GM04503 (cell line): ENCODE measurements around the gene COPG2.
"Not testable (repeated sequence)": the region's sequence is repeated elsewhere in the genome, so short reads cannot be mapped to it uniquely, and the experiment has no call there.

Experiments
- DNase-seq: peaks from one replicate; pipeline ENCODE4 v3.0.0-alpha.2; 2012; ENCODE audit warnings: low read depth

Gene COPG2, protein sequence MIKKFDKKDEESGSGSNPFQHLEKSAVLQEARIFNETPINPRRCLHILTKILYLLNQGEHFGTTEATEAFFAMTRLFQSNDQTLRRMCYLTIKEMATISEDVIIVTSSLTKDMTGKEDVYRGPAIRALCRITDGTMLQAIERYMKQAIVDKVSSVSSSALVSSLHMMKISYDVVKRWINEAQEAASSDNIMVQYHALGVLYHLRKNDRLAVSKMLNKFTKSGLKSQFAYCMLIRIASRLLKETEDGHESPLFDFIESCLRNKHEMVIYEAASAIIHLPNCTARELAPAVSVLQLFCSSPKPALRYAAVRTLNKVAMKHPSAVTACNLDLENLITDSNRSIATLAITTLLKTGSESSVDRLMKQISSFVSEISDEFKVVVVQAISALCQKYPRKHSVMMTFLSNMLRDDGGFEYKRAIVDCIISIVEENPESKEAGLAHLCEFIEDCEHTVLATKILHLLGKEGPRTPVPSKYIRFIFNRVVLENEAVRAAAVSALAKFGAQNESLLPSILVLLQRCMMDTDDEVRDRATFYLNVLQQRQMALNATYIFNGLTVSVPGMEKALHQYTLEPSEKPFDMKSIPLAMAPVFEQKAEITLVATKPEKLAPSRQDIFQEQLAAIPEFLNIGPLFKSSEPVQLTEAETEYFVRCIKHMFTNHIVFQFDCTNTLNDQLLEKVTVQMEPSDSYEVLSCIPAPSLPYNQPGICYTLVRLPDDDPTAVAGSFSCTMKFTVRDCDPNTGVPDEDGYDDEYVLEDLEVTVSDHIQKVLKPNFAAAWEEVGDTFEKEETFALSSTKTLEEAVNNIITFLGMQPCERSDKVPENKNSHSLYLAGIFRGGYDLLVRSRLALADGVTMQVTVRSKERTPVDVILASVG

GRCh38 chr7:130668258-130669084 lies at the start of gene COPG2:
TSS of gene COPG2 (minus strand) at chr7:130668748. CDS start at chr7:130668668, 80 bp downstream.
- DNase-seq: no peak

DNA sequence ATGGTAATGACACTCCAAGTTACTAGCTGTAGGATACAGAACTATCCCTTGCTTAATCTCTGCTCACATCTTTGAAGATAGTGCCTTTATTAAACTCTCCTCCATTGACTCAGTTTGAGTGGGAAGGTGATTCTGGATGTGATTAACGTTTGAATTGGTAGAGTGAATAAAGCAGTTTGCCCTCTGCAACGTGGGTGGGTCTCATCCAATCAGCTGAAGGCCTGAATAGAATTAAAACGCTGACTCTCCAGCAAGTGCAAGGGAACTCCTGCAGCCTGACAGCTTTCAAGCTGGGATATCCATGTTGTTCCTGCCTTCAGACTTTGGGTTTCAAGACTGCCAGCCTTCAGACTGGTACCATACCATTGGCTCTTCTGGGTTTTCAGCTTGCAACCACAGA lies 43.9 kb upstream of the COPG2 start:
- DNase-seq: no peak

- no peak for DNase-seq
Observed at GRCh38 chr7:130708766-130709165, 40.2 kb upstream of the COPG2 start.

GRCh38 chr7:130708001-130708400 lies 39.5 kb upstream of the COPG2 start:
- DNase-seq: no peak

DNA sequence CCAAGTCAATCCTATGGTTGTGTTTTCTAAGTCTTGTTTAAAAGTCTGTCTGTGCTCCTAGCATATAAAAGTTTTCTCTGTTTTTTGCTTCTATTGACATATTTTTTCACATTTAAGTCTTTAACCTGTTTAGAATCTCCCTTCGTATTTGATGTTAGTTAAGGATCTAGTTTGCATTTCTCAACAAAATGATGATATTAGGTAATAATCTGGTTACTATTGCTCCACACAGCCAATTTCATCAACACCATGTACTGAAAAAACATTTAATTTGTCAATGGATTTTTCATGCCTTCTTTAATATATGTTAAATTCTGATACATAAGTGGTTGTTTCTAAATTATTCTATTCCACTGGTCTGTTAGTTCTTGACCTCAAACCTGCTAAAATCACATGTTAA lies 35.3 kb upstream of the COPG2 start:
- DNase-seq: no peak

GRCh38 chr7:130701650-130702049 lies 33.1 kb upstream of the COPG2 start:
- no peak for DNase-seq

- no peak for DNase-seq
Observed at GRCh38 chr7:130700760-130701159, 32.2 kb upstream of the COPG2 start.

DNA sequence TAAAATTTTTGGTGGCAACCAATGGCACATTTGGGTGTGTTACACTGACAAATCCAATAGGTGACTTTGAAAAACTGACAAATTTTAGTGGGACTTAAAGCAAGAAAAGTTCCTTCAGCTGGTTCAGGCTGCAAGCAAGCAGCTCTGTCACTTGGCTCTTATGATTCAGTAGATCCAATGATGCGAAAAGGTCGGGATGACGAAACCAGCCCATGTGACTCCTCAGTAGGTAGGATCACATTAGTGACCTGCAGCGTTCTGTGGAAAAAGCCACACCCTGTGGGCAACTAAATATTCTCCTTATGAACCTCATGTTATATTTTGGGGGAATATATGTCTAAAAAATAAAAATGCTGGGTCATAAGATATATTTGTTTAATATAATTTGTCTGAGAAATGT lies 31.1 kb upstream of the COPG2 start:
- DNase-seq: no peak

DNA sequence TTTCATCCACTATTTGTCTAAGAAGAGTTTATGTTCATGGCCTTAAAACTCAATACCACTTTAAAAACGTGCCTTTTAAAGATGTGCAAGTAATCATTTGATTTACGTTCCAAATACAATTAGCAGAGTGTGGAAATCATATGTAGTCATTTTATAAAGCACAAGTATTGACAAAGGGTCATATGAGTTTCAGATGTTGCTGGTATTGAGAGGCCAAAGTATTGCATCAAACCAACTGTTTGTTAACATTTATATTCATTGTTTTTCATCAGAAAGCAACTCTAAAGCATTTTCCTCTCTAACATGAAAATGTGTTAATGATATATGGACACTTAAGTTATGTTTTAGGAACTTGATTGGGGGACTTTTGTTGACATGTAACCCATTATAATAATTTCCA lies 29.3 kb upstream of the COPG2 start:
- no peak for DNase-seq

GRCh38 chr7:130695840-130696239 lies 27.3 kb upstream of the COPG2 start:
- no peak for DNase-seq

- not testable (repeated sequence) for DNase-seq
Observed at GRCh38 chr7:130692396-130692795, 23.8 kb upstream of the COPG2 start.

- DNase-seq: no peak
Observed at GRCh38 chr7:130689683-130690082, 21.1 kb upstream of the COPG2 start.

DNA sequence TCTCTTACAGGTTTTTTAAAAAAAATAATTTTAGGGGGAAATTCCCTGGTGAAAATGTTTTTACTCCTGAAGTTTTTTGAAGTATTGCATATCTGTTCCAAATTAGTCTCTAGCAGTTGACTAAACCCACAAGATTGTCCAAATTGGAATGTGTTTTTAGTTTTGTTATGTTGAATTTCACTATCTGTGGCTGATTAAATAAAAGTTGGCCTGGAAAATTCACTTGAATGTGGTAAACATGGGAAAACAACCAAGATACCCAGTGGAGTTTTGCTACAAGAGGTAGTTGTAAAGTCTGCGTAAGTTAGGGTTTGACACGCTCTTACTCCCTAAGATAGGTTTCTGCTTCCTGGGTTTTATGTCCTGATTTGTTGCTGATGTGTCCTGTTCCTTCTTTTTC lies 14.5 kb upstream of the COPG2 start:
- peak; percentile 50 for DNase-seq

DNA sequence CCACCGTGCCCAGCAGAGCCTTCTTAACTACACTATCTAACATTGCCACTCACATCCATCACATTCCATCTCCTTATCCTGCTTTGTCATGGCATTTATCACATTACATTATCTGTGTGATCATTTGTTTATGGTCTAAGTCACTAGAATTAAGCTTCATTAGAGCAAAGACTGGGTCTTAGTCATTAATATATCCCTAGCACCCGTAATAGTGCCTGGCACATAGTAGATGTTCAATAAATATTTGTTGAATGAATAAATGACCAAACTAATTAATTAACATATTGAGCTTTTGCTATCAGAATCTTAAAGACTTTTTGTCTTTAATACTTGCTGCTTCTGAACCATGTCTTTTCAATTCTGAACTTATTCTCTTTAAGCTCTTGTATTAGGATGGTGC lies 5.9 kb upstream of the COPG2 start:
- DNase-seq: no peak

DNA sequence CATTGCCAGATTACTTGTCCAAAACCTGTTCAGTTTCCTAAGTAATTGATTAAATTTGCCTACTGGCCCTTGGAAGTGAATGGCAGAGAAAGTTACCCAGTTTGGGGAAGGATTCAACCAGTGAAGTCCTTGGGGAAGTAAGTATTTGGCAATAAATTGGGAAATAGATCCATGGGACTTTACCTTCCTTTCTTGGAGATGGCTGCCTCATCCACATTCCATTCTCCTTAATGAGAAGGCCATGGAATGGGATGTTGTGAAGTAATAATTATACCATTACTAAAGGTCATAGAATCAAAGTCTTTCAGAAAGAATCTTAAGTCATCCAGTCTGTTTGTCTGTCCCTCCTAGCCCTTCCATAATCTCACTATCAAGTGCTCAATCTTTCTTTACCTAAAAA lies 4.5 kb upstream of the COPG2 start:
- DNase-seq: no peak

- DNase-seq: no peak
Observed at GRCh38 chr7:130672146-130672545, 3.6 kb upstream of the COPG2 start.

DNA sequence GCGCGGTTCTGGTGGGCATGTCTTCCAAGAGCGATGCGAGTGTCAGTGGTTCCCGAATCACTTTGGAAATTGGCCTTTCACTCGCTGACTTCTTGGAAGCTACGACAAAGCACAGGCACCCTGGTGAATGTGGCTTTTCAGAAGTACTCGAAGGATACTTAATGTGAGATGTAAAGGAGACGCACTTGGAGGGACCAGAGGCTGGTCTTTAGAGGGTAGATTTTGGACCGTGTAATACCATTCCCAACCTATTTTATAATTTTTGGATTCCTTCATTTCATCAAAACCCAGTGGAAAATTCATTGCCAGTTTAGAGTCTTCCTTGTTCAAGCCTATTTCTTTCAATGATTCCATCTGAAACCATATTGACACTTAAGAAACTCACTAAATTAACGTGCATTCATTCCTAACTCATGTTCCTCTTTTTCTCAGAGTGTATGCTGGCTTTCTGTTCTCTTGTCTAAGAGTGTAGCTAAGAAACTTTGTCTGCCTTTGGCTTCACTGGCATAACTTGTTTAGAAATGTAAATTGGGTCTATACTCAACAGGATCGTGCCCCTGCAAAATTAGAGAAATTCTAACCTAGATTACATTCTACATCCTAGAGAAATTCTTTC lies 645 bp upstream of the COPG2 start:
- no peak for DNase-seq

GRCh38 chr7:130667593-130668257 lies 823 bp downstream of the COPG2 start:
- DNase-seq: no peak

- no peak for DNase-seq
Observed at GRCh38 chr7:130662426-130662825, 6.1 kb downstream of the COPG2 start.

- no peak for DNase-seq
Observed at GRCh38 chr7:130655286-130655685, 13.3 kb downstream of the COPG2 start.

- no peak for DNase-seq
Observed at GRCh38 chr7:130654850-130655249, 13.7 kb downstream of the COPG2 start.
